Measurements from ENCODE around the gene USP4. TPM values are rescaled to one million over a fixed set of nuclear protein-coding genes. Genes with fewer than 3 reads are reported as not detected.
A peak's percentile ranks its signal among the peaks of the same experiment; 100 is the strongest.
"Not testable (repeated sequence)": the region's sequence is repeated elsewhere in the genome, so short reads cannot be mapped to it uniquely, and the experiment has no call there.

USP4 gene
- total and polyA plus RNA-seq, 3 donors from 2014 or later = 48.0 to 95.1 (median 72.0) TPM

GRCh38 chr3:49237344-49237743 lies 102.5 kb downstream of the USP4 start:
- H3K4me1 ChIP-seq = peaks cover 10% of the 10 kb centered on the region
- DNase-seq = no peak
- H3K27me3 ChIP-seq = no peaks in the 10 kb centered on the region
- H3K9me3 ChIP-seq = no peaks in the 10 kb centered on the region
- WGBS, 2 donors = 87 to 88% methylated on average over 3 of the region's 3 CpGs
- H3K4me3 ChIP-seq = no peak overlapping the region
- intact Hi-C loops (cut with DNase I; ENCODE audit: low total_unique reads) = no loop called here
- no peaks in the 10 kb centered on the region for H3K36me3 ChIP-seq (ENCODE audit: low read depth, missing control alignments)
- peak overlapping the region in 1 of 2 donors; percentile 65 for H3K27ac ChIP-seq
- TF ChIP-seq CTCF (IDR thresholded peaks at IDR 0.05) (no peak), POLR2A (IDR thresholded peaks at IDR 0.05) (no peak)

- peak overlapping the region in 1 of 2 donors; percentile 20 for H3K27ac ChIP-seq
- intact Hi-C loops (cut with DNase I; ENCODE audit: low total_unique reads) = no loop called here
These were observed 103.6 kb downstream of the USP4 start for GRCh38 chr3:49236226-49236625.

GRCh38 chr3:49228817-49229216 lies 111.0 kb downstream of the USP4 start:
- DNase-seq; H3K36me3 ChIP-seq (ENCODE audit: low read depth, missing control alignments); H3K27me3 ChIP-seq; H3K4me1 ChIP-seq; H3K9me3 ChIP-seq; intact Hi-C loops (cut with DNase I; ENCODE audit: low total_unique reads); H3K4me3 ChIP-seq; H3K27ac ChIP-seq: not testable (repeated sequence)
- WGBS, 2 donors = 79 to 91% methylated on average over 5 of the region's 5 CpGs

More at GRCh38 chr3:49236226-49236625, 103.6 kb downstream of the USP4 start:
- DNase-seq = no peak
- no peak for TF ChIP-seq CTCF (IDR thresholded peaks at IDR 0.05)
- TF ChIP-seq POLR2A (IDR thresholded peaks at IDR 0.05) = no peak
- Histone ChIP-seq H3K36me3 (ENCODE audit: low read depth, missing control alignments) (no peaks in the 10 kb centered on the region), H3K4me1 (peaks cover 10% of the 10 kb centered on the region), H3K27me3 (no peaks in the 10 kb centered on the region), H3K9me3 (no peaks in the 10 kb centered on the region), H3K4me3 (no peak overlapping the region)

Small RNA genes within 50 kb of the gene (microRNA-seq; reads per million reads assigned to microRNA genes)
- gene MIR4271 (ENCODE audit: borderline number of aligned reads in 2 of 2, borderline replicate concordance in 1 of 2) = 0 to 0.70 reads per million in 2 donors

Small RNA genes within 50 kb of the gene (small RNA-seq; reads per million reads assigned to genes)
- gene AC121247.2 (0 reads per million in 2 donors), gene MIR4271 (0 reads per million in 2 donors), gene RF00019 (0 reads per million in 2 donors)

Other genes with a start within 250 kb of the USP4 start
- gene QRICH1, start 246.0 kb downstream of the USP4 start, total RNA-seq = 100 to 1,000 TPM; 280 to 287 TPM
- 126 TPM for gene QRICH1, start 246.0 kb downstream of the USP4 start, polyA plus RNA-seq (ENCODE audit: insufficient read depth, low read depth, low replicate concordance)
- 100 to 1,000 TPM; 198 to 246 TPM for gene QARS1, start 235.3 kb downstream of the USP4 start, total RNA-seq
- 175 TPM for gene QARS1, start 235.3 kb downstream of the USP4 start, polyA plus RNA-seq (ENCODE audit: insufficient read depth, low read depth, low replicate concordance)
- gene USP19, start 219.2 kb downstream of the USP4 start, total RNA-seq = 100 to 1,000 TPM in 1 of 2 donors, 10 to 100 TPM in 1; 82.7 to 102 TPM
- 77.2 TPM for gene USP19, start 219.2 kb downstream of the USP4 start, polyA plus RNA-seq (ENCODE audit: insufficient read depth, low read depth, low replicate concordance)
- gene LAMB2, start 207.0 kb downstream of the USP4 start, total RNA-seq = 100 to 1,000 TPM; 336 to 503 TPM
- 276 TPM for gene LAMB2, start 207.0 kb downstream of the USP4 start, polyA plus RNA-seq (ENCODE audit: insufficient read depth, low read depth, low replicate concordance)
- gene CCDC71, start 173.7 kb downstream of the USP4 start, total RNA-seq = 10 to 100 TPM; 34.3 to 55.0 TPM
- 27.6 TPM for gene CCDC71, start 173.7 kb downstream of the USP4 start, polyA plus RNA-seq (ENCODE audit: insufficient read depth, low read depth, low replicate concordance)
- 10 to 100 TPM; 56.6 to 78.2 TPM for gene KLHDC8B, start 168.5 kb downstream of the USP4 start, total RNA-seq
- gene KLHDC8B, start 168.5 kb downstream of the USP4 start, polyA plus RNA-seq (ENCODE audit: insufficient read depth, low read depth, low replicate concordance) = 55.8 TPM
- gene C3orf62, start 62.8 kb downstream of the USP4 start, total RNA-seq = 10 to 100 TPM; 14.1 to 25.9 TPM
- gene C3orf62, start 62.8 kb downstream of the USP4 start, polyA plus RNA-seq (ENCODE audit: insufficient read depth, low read depth, low replicate concordance) = 48.6 TPM
- 100 to 1,000 TPM; 123 to 207 TPM for gene GPX1, start 18.3 kb upstream of the USP4 start, total RNA-seq
- gene GPX1, start 18.3 kb upstream of the USP4 start, polyA plus RNA-seq (ENCODE audit: insufficient read depth, low read depth, low replicate concordance) = 129 TPM
- gene RHOA, start 71.9 kb upstream of the USP4 start, total RNA-seq = 100 to 1,000 TPM; 207 to 252 TPM
- gene RHOA, start 71.9 kb upstream of the USP4 start, polyA plus RNA-seq (ENCODE audit: insufficient read depth, low read depth, low replicate concordance) = 331 TPM
- gene TCTA, start 72.4 kb upstream of the USP4 start, total RNA-seq = 10 to 100 TPM; 31.6 to 36.1 TPM
- 33.6 TPM for gene TCTA, start 72.4 kb upstream of the USP4 start, polyA plus RNA-seq (ENCODE audit: insufficient read depth, low read depth, low replicate concordance)
- gene AMT, start 82.4 kb upstream of the USP4 start, total RNA-seq = 10 to 100 TPM in 1 of 2 donors, 1 to 10 TPM in 1; 3.8 to 10.4 TPM
- gene AMT, start 82.4 kb upstream of the USP4 start, polyA plus RNA-seq (ENCODE audit: insufficient read depth, low read depth, low replicate concordance) = 9.1 TPM
- 10 to 100 TPM; 15.1 to 19.4 TPM for gene NICN1, start 89.3 kb upstream of the USP4 start, total RNA-seq
- 40.9 TPM for gene NICN1, start 89.3 kb upstream of the USP4 start, polyA plus RNA-seq (ENCODE audit: insufficient read depth, low read depth, low replicate concordance)
- 100 to 1,000 TPM; 169 to 216 TPM for gene DAG1, start 130.2 kb upstream of the USP4 start, total RNA-seq
- 85.8 TPM for gene DAG1, start 130.2 kb upstream of the USP4 start, polyA plus RNA-seq (ENCODE audit: insufficient read depth, low read depth, low replicate concordance)
- 10 to 100 TPM; 18.9 to 25.3 TPM for gene BSN, start 214.4 kb upstream of the USP4 start, total RNA-seq
- gene BSN, start 214.4 kb upstream of the USP4 start, polyA plus RNA-seq (ENCODE audit: insufficient read depth, low read depth, low replicate concordance) = 9.9 TPM